WTC11 (cell line): Measurements from ENCODE around the gene IQGAP3.

Experiments
- E2F5 ChIP-seq: sonication (generic); formaldehyde crosslinking; IDR thresholded peaks from 2 replicates; pipeline ENCODE4 v1.8.1; 2022; ENCODE audit warnings: mild to moderate bottlenecking, moderate library complexity, missing genetic modification reagents
- NFE2L1 ChIP-seq: sonication (generic); formaldehyde crosslinking; IDR thresholded peaks from 2 replicates; pipeline ENCODE4 v1.8.1; 2023; ENCODE audit warnings: missing genetic modification reagents
- NR2C2 ChIP-seq: sonication (generic); formaldehyde crosslinking; IDR thresholded peaks from 2 replicates; pipeline ENCODE4 v1.8.0; 2022; ENCODE audit warnings: mild to moderate bottlenecking, missing genetic modification reagents
- TCF7 ChIP-seq: sonication (generic); formaldehyde crosslinking; IDR thresholded peaks from 2 replicates; pipeline ENCODE4 v1.8.0; 2022; ENCODE audit warnings: mild to moderate bottlenecking, low read depth, missing genetic modification reagents, moderate library complexity
- TP53 ChIP-seq: sonication (generic); formaldehyde crosslinking; IDR thresholded peaks from 2 replicates; pipeline ENCODE4 v1.8.1; 2023; ENCODE audit warnings: mild to moderate bottlenecking, missing genetic modification reagents
- TF ChIP-seq, protein P1 (sequence below): fragments of 200-600 bp; IDR thresholded peaks from 2 replicates; pipeline ENCODE4 v1.8.0; 2022; ENCODE audit warnings: antibody characterized with exemption
- TF ChIP-seq, protein P2 (sequence below): sonication (generic); formaldehyde crosslinking; IDR thresholded peaks from 2 replicates; pipeline ENCODE4 v1.8.0; 2022; ENCODE audit warnings: mild to moderate bottlenecking, missing genetic modification reagents
- TF ChIP-seq, protein P3 (sequence below): sonication (generic); formaldehyde crosslinking; IDR thresholded peaks from 2 replicates; pipeline ENCODE4 v1.8.1; 2022; ENCODE audit warnings: mild to moderate bottlenecking, missing genetic modification reagents, moderate library complexity, borderline replicate concordance
- TF ChIP-seq, protein P4 (sequence below): fragments of 250-450 bp; sonication (Bioruptor Pico); IDR thresholded peaks from 2 replicates; pipeline ENCODE4 v1.9.0; 2021; ENCODE audit warnings: mild to moderate bottlenecking, borderline replicate concordance

DNA sequence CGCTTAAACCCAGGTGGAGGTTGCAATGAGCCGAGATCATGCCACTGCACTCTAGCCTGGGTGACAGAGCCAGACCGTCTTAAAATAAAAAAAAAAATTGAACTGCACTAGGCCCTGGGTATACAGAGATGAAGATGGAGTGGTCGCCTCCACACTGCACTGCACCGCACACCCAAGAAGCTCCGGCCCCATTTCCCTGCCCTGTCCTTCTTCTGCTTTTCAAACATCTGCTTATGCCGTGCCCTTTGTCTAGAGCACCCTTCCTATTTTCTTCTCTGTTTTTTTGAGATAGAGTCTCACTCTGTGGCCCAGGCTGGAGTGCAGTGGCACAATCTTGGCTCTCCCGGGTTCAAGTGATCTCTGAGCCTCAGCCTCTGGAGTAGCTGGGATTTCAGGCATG, 17.4 kb downstream of the IQGAP3 start:
- TF ChIP-seq, protein P1, sequence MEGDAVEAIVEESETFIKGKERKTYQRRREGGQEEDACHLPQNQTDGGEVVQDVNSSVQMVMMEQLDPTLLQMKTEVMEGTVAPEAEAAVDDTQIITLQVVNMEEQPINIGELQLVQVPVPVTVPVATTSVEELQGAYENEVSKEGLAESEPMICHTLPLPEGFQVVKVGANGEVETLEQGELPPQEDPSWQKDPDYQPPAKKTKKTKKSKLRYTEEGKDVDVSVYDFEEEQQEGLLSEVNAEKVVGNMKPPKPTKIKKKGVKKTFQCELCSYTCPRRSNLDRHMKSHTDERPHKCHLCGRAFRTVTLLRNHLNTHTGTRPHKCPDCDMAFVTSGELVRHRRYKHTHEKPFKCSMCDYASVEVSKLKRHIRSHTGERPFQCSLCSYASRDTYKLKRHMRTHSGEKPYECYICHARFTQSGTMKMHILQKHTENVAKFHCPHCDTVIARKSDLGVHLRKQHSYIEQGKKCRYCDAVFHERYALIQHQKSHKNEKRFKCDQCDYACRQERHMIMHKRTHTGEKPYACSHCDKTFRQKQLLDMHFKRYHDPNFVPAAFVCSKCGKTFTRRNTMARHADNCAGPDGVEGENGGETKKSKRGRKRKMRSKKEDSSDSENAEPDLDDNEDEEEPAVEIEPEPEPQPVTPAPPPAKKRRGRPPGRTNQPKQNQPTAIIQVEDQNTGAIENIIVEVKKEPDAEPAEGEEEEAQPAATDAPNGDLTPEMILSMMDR, result no peak
- TF ChIP-seq E2F5 (CRISPR knock-in tag), result no peak
- TF ChIP-seq TCF7, result no peak
- no peak for TF ChIP-seq NFE2L1 (CRISPR knock-in tag)
- no peak for TF ChIP-seq TP53 (CRISPR knock-in tag)
- TF ChIP-seq, protein P2, sequence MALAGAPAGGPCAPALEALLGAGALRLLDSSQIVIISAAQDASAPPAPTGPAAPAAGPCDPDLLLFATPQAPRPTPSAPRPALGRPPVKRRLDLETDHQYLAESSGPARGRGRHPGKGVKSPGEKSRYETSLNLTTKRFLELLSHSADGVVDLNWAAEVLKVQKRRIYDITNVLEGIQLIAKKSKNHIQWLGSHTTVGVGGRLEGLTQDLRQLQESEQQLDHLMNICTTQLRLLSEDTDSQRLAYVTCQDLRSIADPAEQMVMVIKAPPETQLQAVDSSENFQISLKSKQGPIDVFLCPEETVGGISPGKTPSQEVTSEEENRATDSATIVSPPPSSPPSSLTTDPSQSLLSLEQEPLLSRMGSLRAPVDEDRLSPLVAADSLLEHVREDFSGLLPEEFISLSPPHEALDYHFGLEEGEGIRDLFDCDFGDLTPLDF, result no peak
- no peak for TF ChIP-seq NR2C2
- TF ChIP-seq, protein P3, sequence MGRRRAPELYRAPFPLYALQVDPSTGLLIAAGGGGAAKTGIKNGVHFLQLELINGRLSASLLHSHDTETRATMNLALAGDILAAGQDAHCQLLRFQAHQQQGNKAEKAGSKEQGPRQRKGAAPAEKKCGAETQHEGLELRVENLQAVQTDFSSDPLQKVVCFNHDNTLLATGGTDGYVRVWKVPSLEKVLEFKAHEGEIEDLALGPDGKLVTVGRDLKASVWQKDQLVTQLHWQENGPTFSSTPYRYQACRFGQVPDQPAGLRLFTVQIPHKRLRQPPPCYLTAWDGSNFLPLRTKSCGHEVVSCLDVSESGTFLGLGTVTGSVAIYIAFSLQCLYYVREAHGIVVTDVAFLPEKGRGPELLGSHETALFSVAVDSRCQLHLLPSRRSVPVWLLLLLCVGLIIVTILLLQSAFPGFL (CRISPR knock-in tag), result no peak
- TF ChIP-seq, protein P4, sequence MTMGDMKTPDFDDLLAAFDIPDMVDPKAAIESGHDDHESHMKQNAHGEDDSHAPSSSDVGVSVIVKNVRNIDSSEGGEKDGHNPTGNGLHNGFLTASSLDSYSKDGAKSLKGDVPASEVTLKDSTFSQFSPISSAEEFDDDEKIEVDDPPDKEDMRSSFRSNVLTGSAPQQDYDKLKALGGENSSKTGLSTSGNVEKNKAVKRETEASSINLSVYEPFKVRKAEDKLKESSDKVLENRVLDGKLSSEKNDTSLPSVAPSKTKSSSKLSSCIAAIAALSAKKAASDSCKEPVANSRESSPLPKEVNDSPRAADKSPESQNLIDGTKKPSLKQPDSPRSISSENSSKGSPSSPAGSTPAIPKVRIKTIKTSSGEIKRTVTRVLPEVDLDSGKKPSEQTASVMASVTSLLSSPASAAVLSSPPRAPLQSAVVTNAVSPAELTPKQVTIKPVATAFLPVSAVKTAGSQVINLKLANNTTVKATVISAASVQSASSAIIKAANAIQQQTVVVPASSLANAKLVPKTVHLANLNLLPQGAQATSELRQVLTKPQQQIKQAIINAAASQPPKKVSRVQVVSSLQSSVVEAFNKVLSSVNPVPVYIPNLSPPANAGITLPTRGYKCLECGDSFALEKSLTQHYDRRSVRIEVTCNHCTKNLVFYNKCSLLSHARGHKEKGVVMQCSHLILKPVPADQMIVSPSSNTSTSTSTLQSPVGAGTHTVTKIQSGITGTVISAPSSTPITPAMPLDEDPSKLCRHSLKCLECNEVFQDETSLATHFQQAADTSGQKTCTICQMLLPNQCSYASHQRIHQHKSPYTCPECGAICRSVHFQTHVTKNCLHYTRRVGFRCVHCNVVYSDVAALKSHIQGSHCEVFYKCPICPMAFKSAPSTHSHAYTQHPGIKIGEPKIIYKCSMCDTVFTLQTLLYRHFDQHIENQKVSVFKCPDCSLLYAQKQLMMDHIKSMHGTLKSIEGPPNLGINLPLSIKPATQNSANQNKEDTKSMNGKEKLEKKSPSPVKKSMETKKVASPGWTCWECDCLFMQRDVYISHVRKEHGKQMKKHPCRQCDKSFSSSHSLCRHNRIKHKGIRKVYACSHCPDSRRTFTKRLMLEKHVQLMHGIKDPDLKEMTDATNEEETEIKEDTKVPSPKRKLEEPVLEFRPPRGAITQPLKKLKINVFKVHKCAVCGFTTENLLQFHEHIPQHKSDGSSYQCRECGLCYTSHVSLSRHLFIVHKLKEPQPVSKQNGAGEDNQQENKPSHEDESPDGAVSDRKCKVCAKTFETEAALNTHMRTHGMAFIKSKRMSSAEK (CRISPR knock-in tag), result no peak
